ENCODE measurements around the gene EXT2.

DNA sequence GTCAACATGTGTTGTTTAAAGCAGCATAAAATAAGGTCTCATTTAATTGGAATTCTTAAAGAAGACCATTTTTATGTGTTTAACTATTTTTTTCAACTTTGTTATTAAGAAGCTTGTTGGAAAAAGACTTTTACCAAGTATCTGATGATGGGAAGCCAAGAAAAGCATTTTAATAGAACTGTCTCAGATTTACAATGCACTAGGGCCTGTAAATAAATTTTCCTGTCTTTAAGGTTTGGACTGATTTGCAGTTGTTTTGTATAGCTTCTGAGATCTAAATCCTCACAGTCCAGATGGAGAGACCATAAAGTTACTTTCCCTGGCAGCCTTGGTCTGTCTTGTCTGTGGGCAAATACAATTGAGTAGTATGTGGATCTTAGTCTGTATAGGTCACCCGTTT, 41.6 kb downstream of the EXT2 start:
- TF ChIP-seq POLR2A (IDR thresholded peaks at IDR 0.05), result no peak
- TF ChIP-seq, protein P1, sequence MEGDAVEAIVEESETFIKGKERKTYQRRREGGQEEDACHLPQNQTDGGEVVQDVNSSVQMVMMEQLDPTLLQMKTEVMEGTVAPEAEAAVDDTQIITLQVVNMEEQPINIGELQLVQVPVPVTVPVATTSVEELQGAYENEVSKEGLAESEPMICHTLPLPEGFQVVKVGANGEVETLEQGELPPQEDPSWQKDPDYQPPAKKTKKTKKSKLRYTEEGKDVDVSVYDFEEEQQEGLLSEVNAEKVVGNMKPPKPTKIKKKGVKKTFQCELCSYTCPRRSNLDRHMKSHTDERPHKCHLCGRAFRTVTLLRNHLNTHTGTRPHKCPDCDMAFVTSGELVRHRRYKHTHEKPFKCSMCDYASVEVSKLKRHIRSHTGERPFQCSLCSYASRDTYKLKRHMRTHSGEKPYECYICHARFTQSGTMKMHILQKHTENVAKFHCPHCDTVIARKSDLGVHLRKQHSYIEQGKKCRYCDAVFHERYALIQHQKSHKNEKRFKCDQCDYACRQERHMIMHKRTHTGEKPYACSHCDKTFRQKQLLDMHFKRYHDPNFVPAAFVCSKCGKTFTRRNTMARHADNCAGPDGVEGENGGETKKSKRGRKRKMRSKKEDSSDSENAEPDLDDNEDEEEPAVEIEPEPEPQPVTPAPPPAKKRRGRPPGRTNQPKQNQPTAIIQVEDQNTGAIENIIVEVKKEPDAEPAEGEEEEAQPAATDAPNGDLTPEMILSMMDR (IDR thresholded peaks at IDR 0.05), result no peak
